Thyroid gland (tissue), 4 donors: ENCODE results near the gene AKAP5.

Source experiments
- POLR2A ChIP-seq, 2 donors: fragments of 450-650 bp; IDR thresholded peaks; one replicate each; pipeline ENCODE4 v1.6.1; 2017; ENCODE audit warnings: antibody characterized with exemption in 2 of 2, mild to moderate bottlenecking in 2 of 2, moderate library complexity in 1 of 2
- TF ChIP-seq, protein P1 (sequence below), 6 experiments: fragments of 200-600 bp in 3 of 6; fragments of 450-650 bp in 3 of 6; sonication (generic) in 3 of 6; IDR thresholded peaks; one replicate each; pipeline ENCODE4 v1.5.1; 2016 to 2019; ENCODE audit warnings: antibody characterized with exemption in 6 of 6, mild to moderate bottlenecking in 2 of 6, inconsistent platforms in 1 of 6, moderate library complexity in 1 of 6

DNA sequence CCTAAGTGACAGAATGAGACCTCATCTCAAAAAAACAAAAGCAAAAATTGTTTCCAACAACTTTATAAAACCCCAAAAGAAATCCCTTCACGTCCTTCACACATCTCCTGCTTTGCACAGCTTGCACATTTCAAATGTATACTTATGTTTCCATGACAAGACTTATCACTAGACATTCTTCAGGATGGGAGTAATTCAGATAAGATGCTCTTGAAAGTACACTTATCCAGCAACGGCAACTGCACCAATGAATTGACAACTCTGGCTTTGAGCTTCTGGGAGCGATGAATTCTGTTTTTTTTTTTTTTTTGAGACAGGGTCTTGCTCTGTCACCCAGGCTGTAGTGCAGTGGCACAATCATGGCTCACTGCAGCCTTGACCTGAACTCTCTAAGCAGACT, 30.8 kb upstream of the AKAP5 start:
- no peak for TF ChIP-seq POLR2A (IDR thresholded peaks at IDR 0.05)
- TF ChIP-seq, protein P1, sequence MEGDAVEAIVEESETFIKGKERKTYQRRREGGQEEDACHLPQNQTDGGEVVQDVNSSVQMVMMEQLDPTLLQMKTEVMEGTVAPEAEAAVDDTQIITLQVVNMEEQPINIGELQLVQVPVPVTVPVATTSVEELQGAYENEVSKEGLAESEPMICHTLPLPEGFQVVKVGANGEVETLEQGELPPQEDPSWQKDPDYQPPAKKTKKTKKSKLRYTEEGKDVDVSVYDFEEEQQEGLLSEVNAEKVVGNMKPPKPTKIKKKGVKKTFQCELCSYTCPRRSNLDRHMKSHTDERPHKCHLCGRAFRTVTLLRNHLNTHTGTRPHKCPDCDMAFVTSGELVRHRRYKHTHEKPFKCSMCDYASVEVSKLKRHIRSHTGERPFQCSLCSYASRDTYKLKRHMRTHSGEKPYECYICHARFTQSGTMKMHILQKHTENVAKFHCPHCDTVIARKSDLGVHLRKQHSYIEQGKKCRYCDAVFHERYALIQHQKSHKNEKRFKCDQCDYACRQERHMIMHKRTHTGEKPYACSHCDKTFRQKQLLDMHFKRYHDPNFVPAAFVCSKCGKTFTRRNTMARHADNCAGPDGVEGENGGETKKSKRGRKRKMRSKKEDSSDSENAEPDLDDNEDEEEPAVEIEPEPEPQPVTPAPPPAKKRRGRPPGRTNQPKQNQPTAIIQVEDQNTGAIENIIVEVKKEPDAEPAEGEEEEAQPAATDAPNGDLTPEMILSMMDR (IDR thresholded peaks at IDR 0.05) = no peak
